Right ventricle myocardium inferior (tissue), 1 donor: ENCODE results near the gene MTHFS. TPM values are rescaled to one million over a fixed set of nuclear protein-coding genes. Genes with fewer than 3 reads are reported as not detected.

ENCODE experiments used
- ATAC-seq: fragments of 200-7000 bp; cut with Tn5 transposase; one replicate; pipeline ENCODE4 v1.9.1; 2020; ENCODE audit warnings: mild to moderate bottlenecking, moderate library complexity
- DNase-seq: peaks from one replicate; pipeline ENCODE4 v3.0.0; 2021; ENCODE audit errors: missing footprints
- intact Hi-C: fragments of 100-400 bp; cut with DNase I; formaldehyde crosslinking; loops from one replicate; pipeline ENCODE4 v1.11.0; 2022
- total RNA-seq: library from RNA; stranded (reverse); fragmentation: NEBNext Ultra II Directional; extraction: Animal tissue kit (Norgen Biotek cat#: 25700); gene quantifications from one replicate; pipeline ENCODE4 v1.2.1, GENCODE V29; 2021
- donor health status: DM: no; HTN: yes; CAD: no; lungs with severe emphysema.

MTHFS gene
- total RNA-seq, 1 donor from 2014 or later = 19.1 TPM

DNA sequence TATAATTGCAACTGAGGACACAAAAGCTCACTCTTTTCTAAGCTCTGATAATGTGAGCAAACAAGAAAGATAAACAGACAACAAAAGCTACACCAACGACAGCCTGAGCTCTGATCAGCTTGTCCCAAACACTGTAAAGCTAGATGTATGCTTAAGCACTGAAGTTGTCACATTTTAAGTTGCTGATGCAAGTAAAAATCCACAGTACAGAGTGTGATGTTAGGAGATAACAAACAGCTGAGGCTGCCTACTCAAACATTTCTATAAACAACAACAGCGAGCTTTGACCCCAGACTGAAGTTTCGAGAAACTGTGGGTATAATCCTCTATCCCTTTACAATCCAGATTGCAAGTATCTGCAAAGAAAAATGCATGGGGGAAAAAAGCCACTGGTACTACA lies 10.7 kb downstream of the MTHFS start:
- ATAC-seq = no peak
- intact Hi-C loops = no loop called here

DNA sequence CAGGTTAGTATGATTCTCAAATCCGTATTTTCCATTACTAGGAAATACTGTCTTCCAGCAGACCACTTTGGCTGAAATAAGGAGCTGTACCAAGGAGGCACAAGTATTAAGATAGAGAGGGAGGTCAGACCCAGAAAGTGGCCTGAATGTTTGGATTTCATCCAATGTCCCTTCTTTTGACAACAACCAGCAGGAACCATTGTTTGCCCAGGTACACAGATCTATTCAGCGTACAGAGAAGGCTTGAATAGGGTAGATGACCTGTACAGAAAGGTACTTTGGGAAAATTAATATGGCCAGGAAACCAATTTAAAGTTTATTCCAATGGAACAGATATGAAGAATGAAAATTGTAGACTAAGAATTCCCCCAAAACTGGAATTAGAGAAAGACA lies 12.6 kb downstream of the MTHFS start:
- DNase-seq (no peak), ATAC-seq (no peak)
- intact Hi-C loops = no loop called here

More for the DNA sequence above, 10.7 kb downstream of the MTHFS start:
- no peak for DNase-seq

DNA sequence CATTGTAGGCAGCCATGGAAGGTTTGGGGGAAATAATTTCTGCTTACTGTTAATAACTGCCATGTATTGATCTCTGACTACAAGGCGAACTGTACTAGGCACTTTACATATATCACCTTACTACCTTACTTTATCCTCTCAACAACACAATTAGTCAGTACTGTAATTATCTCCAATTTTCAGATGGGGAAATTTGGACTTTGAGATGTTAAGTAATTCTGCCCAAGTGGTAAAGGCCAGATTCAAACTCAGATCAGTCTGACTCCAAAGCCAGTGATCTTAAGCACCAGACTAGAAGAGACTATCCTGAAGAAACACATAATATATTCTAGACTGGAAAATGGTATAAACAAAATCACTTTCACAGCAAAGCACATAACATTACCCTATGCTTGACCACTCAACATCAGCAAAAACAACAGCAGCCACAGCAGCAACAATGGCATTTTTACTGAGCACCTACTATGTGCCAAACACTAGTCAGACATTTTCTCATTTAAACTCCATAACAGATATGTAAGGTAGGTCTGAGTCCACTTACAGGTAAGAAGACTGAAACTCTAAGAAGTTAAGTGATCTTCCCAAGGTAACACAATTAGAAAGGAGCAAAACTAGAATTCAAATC lies 13.1 kb downstream of the MTHFS start:
- DNase-seq = no peak
- intact Hi-C loops = no loop called here
- ATAC-seq = no peak

DNA sequence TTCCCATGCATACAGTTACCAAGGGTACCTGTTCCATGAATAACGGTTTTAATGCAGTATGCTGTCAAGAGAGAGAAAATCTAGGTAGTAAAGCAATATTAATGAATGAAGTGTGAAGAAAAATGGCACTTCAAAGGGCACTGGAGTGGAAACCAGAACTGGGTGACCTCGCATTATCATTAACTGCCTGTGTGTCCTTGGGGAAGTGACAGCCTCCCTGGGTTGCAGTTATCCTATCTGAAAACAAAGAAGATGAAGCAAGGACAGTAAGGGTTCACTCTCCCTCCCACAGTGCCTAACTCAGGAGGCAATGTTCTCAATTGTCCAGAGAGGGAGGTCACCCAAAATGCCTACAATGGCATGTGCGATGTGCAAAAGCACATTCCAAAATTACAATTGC lies 15.1 kb downstream of the MTHFS start:
- intact Hi-C loops = no loop called here
- DNase-seq (no peak), ATAC-seq (no peak)

DNA sequence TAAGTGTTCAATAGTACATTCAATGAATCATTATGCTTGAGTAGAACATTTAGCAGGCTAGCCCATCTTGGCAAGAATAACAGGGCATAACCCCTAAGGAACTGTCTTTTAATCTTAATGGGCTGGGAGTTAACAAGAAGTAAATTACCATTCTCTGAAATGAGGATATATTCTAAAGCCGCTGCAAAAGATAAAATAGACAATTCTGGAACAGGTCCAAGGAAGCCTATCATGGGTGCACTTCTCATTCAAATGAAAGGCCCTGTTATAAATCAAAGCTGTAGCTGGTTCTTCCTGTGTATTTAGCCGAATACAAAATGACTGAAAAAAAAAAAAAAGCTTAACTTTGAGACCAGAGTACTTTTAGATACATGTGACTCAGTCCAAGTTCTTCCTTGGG lies 15.6 kb downstream of the MTHFS start:
- intact Hi-C loops = no loop called here
- DNase-seq (no peak), ATAC-seq (no peak)

DNA sequence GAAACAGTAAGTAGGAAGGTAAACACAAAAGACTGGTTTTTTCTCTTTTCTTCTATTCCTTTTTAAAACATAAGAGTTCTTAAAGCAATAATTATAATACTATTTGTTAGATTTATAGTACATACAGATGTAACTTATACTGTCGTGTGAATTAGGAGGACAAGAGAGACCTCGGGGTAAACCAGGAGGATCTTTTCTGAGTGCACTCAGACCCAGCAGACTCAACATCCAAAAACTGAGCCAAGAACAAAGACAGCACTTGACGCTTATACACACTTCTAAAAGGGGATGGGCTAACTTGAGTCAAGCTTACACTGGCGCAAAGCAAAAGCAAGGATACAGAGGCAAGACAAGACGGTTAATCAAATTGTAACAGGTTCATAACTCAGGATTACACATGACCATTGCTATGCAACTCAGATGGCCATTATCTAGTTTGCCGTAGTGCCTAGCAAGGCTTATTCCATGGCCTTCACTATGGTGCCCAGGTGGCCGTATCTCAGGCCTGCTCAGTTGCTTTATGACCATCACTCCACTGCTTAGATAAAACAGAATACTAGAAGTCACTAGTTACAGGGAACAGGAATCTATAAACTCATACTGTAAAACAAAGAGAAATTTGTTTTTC lies 18.6 kb downstream of the MTHFS start:
- no peak for ATAC-seq
- no peak for DNase-seq
- intact Hi-C loops = no loop called here

DNA sequence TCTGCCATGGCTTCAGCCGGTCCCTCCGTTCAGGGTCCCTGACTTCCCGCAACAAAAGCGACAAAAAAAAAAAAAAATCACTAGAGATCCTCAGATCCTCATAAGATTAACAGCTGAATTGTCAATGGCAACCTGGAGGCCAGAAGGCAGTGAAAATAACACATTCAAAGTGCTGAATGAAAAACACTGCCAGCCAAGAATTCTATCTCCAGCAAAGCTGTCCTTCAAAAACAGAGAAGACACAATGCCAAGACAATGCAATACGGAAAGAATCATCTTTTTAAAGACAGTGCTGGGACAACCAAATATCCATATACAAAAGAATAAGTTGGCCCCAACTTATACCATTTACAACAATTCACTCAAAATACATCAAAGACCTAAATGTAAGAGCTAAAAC lies 21.6 kb downstream of the MTHFS start:
- intact Hi-C loops = no loop called here
- ATAC-seq = no peak
- no peak for DNase-seq

DNA sequence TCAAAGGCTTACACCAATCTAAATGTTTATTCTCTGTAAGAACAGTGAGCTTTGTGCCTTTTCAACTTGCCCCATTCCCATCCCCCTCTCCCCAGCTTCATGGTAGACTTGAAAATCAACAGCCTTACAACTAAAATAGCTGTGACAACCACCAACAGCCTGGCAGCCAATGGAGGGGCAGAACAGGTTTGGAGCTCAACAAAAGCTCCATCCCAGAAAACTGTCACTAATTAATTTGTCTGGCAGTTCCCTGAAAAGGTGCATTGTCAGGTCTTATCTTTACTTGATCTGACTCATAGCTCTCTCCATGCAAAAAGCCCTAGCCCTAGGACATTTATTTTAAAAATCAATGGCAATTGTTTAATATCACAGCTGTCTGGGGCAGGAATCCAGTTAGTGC lies 22.6 kb downstream of the MTHFS start:
- intact Hi-C loops = no loop called here
- no peak for ATAC-seq
- DNase-seq = no peak

DNA sequence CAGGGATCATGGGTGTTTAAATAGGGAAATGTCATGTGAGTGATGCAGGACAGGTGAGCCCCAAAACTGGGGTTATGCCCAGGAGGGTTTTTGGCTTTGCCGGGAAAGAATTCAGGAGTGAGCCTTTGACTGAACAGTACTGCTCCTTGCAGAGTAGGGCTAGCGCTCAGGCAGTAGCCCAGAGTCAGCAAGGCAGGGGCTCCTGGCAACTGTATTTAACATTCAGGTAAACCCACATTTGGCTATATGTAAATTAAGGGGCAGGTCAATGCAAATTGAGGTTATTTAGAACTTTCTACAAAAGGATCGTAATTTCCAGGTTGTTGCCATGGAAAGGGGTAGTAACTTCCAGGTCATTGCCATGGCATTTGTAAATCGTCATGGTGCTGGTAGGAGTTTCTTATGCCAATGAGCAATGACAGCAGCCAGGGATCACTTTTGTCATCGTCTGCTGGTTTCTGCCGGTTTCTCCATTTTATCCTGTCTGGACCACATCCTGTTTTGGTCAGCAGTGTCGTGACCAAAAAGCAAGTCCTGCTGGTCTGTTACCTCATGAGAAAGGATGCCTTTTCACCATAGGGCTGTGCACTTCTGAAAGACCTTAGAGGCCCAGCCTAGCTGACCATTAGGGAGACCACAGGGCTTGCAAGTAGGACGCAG lies 24.3 kb downstream of the MTHFS start:
- ATAC-seq (no peak), DNase-seq (no peak)
- intact Hi-C loops = no loop called here

DNA sequence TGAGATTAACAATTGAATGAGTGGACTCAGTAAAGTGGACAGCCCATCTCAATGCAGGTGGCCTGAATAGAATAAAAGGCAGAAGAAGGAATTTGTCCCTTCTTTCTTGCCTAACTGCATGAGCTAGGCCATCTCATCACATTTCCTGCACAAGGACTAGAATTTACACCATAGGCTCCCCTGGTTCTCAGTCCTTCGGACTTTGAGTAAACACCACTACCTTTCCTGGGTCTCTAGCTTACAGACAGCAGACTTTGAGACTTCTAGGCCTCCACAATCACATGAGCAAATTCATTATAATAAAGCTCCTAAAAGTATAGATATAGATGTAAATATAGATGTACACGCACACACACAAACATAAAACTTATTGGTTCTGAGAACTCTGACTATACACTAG lies 28.3 kb downstream of the MTHFS start:
- intact Hi-C loops = no loop called here
- ATAC-seq (no peak), DNase-seq (no peak)

DNA sequence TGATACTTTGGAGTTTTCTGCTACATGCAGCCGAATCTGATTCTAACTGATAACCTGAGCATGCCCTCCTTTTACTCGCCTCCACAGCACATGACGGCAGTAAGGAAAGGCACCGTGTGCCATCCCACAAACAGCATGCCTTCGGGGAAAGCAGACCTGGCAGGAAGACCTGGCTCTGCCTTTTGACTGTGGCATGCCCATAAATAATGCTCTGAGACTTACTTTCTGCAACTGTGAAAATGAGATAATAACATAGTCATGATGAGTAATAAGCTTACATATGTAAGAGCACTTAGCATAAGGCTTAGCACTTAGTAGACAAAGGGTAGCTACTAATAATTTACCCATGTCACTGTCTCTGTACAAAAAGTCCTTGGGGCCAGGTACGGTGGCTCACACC lies 32.9 kb downstream of the MTHFS start:
- ATAC-seq (no peak), DNase-seq (no peak)
- intact Hi-C loops = no loop called here

DNA sequence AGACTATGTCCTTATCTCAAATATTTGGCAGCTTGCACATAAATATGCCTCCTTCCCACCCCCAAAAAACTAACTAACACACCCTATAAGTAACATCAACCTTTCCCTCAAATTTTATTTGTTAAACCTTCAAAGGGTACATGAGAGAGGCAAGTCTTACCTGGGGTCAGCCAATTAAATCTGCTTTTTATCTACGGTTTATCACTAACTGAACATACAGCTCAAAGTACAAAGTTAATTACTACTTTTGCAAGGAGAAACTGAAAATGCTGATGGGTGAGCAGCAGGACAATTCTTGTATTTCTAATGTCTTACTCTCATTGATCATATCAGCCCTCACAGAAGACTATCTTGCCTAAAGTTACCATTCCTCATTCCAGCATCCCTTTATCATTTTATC lies 34.6 kb downstream of the MTHFS start:
- ATAC-seq = no peak
- intact Hi-C loops = no loop called here
- DNase-seq = no peak

DNA sequence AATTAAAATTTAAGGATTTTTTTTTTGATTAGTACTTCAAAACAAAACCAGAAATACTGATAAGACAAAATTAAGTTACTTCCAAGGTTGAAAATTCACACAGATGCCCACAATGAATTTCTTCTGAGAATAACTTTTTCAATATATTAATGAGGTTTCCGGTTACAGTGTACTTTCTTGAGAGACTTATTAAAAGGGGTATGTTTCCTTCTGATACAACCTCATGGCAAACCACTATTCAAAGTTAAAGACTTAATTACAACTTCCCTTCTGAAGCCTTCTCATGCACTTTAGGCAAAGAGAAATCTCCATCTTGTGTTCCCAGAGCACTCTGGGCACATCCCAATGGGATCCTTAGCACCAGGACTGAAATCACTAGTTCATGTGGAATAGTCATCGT lies 36.2 kb downstream of the MTHFS start:
- intact Hi-C loops = no loop called here
- DNase-seq (no peak), ATAC-seq (no peak)

DNA sequence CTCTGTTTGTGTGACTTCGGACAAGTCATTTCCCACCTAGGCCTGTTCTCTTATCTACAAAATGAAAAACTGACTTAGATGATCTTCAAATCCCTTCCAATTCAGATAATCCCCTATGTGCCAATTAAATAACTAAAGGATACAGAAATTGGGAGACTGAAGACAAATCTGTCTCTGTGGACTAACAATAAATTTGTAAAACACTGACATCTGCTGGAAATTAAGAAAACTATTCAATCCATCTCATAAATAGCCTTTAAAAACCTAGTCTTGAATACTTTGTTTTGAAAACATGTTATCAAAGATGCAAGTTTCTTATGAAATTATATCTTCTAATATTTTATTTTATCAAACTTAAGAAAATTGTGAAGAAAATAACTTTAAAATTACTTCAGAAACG lies 38.3 kb downstream of the MTHFS start:
- intact Hi-C loops = no loop called here
- ATAC-seq (no peak), DNase-seq (no peak)

DNA sequence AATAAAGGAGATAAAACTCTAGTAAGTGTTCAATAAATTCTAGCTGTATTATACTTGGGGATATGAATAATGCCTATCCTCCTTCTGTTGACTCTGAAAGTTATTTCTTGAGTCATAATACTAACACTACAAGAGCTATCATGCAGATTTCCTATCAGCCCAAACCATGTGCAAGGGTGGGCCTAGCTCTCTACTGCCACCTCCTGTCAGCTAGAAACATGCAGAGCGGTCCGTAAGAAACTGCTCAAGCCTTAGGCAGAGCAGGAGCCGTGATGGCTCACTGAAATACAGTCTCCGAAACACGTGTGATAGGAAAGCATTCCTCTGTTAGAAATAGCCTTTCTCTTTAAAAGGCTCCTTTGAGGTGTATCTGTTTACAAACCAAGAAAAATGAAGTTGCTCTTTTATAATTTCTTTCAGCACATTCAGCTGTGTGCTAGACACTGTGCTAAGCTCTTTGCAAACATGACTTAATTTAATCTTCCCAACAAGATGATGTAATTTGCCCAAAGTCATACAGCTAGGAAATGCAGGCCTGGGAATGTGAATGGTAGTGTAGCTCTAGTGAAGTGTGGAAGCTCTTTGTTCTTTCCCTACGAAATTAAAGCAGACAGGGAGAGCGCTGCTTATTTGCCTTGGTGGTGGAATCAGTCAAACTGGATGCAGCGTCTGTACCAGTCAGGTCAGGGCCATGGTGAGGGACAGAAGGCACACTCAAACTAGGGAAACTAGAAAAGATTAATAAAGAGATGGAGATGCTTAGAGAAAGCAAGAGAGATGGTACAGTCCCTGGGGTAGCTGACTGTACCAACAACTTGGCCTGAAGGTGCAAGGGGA lies 43.1 kb downstream of the MTHFS start:
- DNase-seq (no peak), ATAC-seq (peak; percentile 88)
- intact Hi-C loops = loop anchor here (1.0 kb wide), 1 partner anchor 472 kb away; no protein-coding TSS in a partner anchor

DNA sequence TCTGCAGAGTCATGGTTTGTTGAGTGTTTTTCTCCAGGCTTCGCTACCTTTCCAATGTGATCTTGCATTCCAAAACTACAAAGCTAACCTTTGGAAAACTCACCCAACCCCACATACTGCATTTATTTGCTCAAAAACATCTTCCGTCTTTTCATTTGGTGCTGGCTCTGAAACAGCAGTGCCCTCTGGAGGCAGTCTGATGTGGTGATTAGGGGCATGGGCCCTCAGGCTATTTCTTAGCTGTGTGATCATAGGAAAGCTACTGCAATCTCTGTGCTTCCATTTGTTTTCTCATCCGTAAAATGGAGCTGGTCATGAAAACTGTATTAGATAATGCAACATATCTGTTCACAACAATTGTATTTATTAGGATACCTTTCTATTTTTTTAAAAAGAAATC lies 47.0 kb downstream of the MTHFS start:
- intact Hi-C loops = no loop called here
- no peak for DNase-seq
- ATAC-seq = no peak

DNA sequence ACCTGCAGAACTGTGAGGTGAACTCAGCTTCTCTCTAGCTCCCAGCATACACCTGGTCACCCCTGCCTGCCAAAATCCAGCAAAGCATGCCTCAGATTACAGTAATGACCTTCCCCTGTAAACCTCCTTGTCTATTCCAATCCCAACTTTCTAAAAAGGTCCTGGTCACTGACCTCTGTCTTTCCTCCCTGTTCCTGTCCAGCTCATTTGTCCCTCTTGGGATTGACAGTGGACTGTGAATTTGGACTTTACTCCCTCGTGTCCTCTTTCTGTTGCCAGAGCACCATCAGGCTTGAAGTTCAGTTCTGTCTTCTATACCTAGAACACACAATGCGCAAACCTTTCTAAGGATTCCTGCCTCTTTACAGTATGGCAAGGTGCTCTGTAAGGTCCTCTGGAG lies 50.3 kb downstream of the MTHFS start:
- intact Hi-C loops = no loop called here
- DNase-seq (no peak), ATAC-seq (no peak)

DNA sequence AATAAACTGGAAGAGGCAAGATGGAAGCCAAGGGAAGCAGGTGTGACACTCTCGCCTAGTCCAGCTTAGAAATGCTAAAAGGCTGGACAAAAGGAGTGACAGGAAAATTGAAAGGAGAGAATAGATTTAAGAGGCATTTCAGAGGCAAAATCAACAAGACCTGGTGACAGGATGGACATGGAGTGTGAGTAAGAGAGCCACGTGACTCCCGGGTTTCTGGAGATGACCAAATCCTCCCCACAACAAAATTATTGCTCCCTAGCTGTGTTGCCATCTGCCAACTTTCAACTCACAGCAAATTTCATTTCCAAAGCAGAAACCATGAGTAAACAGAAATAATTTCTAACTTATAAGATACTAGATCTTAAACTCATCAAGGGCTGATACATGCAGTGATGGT lies 52.6 kb downstream of the MTHFS start:
- intact Hi-C loops = no loop called here
- DNase-seq (no peak), ATAC-seq (no peak)

DNA sequence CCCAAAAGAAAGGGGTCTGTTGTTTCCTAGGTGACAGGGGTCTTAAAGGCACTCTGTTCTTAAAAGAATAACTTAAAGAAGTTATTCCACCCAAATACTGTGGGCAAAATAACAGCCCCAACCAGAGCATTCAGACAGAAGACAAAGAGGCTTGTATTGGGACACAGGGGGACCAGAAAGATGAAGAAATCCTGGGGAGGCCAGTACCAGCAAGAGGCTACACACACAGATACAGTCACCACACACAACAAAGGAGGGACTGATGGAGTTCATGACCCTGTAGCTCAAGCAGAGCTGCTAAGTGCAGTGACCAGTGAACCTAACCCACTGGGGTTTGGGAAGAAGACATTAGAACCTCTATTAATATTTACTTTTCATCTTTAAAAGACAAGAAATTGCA lies 59.0 kb downstream of the MTHFS start:
- ATAC-seq = no peak
- no peak for DNase-seq
- intact Hi-C loops = no loop called here

DNA sequence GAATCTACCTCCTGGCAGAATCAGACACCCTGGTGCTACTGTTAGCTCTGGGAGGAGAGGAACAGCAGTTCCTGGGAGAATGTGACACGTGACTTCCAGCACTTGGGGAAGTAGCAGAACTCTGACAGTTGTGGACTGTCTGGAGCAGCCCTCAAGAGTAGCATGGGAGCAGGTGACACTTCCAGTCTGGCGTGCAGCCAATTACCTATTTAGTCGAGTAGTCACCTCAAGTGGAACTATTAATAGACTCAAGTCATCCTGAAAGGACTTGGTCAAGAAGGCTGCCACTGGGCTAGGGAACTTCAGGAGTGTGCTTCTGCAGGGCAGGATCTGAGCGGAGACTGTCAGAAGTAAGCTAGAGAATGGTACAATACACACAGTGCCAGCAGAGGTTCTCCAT lies 62.3 kb downstream of the MTHFS start:
- DNase-seq = no peak
- no peak for ATAC-seq
- intact Hi-C loops = no loop called here
